ENCODE data around the gene KCNMB2. TPM values are rescaled to one million over a fixed set of nuclear protein-coding genes. Genes with fewer than 3 reads are reported as not detected.
"Not testable (repeated sequence)": the region's sequence is repeated elsewhere in the genome, so short reads cannot be mapped to it uniquely, and the experiment has no call there.

Gene KCNMB2
- polyA plus RNA-seq, 3 donors: not detected

- Histone ChIP-seq H3K36me3 (replicated peaks in 1 of 2; ENCODE audit: control insufficient read depth in 1 of 2, insufficient read depth in 2 of 2, low read length in 2 of 2) (no peaks in the 10 kb centered on the region), H3K4me1 (ENCODE audit: control insufficient read depth in 1 of 2, insufficient read depth in 2 of 2, low read length in 2 of 2) (no peaks in the 10 kb centered on the region), H3K4me3 (replicated peaks in 1 of 3; ENCODE audit: low read depth in 2 of 3, low read length in 3 of 3) (no peak overlapping the region), H3K9ac (ENCODE audit: insufficient read depth, low read length, poor library complexity, severe bottlenecking) (no peak overlapping the region), H3K27ac (ENCODE audit: low read depth in 1 of 2, low read length in 2 of 2) (no peak overlapping the region), H3K9me3 (replicated peaks in 1 of 2; ENCODE audit: control insufficient read depth in 1 of 2, insufficient read depth in 1 of 2, low read length in 2 of 2) (peaks cover 0 to 2% of the 10 kb centered on the region in 2 donors), H3K4me2 (replicated peaks; ENCODE audit: extremely low read depth, low read length, poor library complexity, severe bottlenecking) (no peak overlapping the region), H3K79me2 (ENCODE audit: insufficient read depth, low read length) (no peaks in the 10 kb centered on the region), H4K20me1 (ENCODE audit: insufficient read depth, low read length) (no peaks in the 10 kb centered on the region), H2AFZ (ENCODE audit: insufficient read depth, low read depth, low read length, poor library complexity, severe bottlenecking) (no peak overlapping the region), H3K27me3 (ENCODE audit: control insufficient read depth in 2 of 2, insufficient read depth in 2 of 2, low read length in 2 of 2) (no peaks in the 10 kb centered on the region)
- no peak overlapping the region for H3K4me3 Mint-ChIP-seq
- peaks cover 0 to 3% (median 0%) of the 10 kb centered on the region in 3 donors for H3K27me3 Mint-ChIP-seq (ENCODE audit: low read depth in 3 of 3)
- H3K36me3 Mint-ChIP-seq: no peaks in the 10 kb centered on the region
- H3K27ac Mint-ChIP-seq: no peak overlapping the region
- no peaks in the 10 kb centered on the region for H3K4me1 Mint-ChIP-seq
- peaks cover 0 to 7% (median 2%) of the 10 kb centered on the region in 7 donors for H3K9me3 Mint-ChIP-seq
- no peak for DNase-seq
- no CpG with 5 or more reads among the region's 2 CpGs for WGBS (ENCODE audit: insufficient coverage)
- intact Hi-C loops (cut with micrococcal nuclease): no loop called here
- TF ChIP-seq CTCF (IDR thresholded peaks at IDR 0.05): no peak
Measured at GRCh38 chr3:178514401-178514800, 21.8 kb upstream of the KCNMB2 start.

DNA sequence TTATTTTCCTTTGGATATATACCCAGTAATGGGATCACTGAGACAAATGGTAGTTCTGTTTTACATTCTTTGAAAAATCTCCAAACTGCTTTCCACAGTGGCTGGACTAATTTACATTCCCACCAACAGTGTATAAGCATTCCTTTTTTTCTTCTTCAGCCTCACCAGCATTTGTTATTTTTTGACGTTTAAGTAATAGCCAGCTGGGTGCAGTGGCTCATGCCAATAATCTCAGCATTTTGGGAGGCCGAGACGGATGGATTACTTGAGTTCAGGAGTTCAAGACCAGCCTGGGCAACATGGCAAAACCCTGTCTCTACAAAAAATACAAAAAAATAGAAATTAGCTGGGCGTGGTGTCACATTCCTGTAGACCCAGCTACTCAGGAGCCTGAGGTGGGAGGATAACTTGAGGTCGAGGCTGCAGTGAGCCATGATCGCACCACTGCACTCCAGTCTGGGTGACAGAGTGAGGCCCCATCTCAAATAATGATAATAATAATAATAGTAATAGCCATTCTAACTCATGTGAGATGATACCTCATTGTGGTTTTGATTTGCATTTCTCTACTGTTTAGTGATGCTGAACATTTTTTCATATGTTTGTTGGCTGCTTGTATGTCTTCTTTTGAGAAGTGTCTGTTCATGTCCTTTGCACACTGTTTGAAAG is 21.0 kb upstream of the KCNMB2 start:
- intact Hi-C loops (cut with micrococcal nuclease); H3K4me3 ChIP-seq (replicated peaks in 1 of 3; ENCODE audit: low read depth in 2 of 3, low read length in 3 of 3); H3K27ac Mint-ChIP-seq; H3K4me1 Mint-ChIP-seq; H3K9me3 ChIP-seq (replicated peaks in 1 of 2; ENCODE audit: control insufficient read depth in 1 of 2, insufficient read depth in 1 of 2, low read length in 2 of 2); H2AFZ ChIP-seq (ENCODE audit: insufficient read depth, low read depth, low read length, poor library complexity, severe bottlenecking); H3K27me3 Mint-ChIP-seq (ENCODE audit: low read depth in 3 of 3); H3K79me2 ChIP-seq (ENCODE audit: insufficient read depth, low read length); H3K4me3 Mint-ChIP-seq; H3K27me3 ChIP-seq (ENCODE audit: control insufficient read depth in 2 of 2, insufficient read depth in 2 of 2, low read length in 2 of 2); DNase-seq; H3K4me2 ChIP-seq (replicated peaks; ENCODE audit: extremely low read depth, low read length, poor library complexity, severe bottlenecking); H3K36me3 Mint-ChIP-seq; H3K9ac ChIP-seq (ENCODE audit: insufficient read depth, low read length, poor library complexity, severe bottlenecking); H3K4me1 ChIP-seq (ENCODE audit: control insufficient read depth in 1 of 2, insufficient read depth in 2 of 2, low read length in 2 of 2); H3K36me3 ChIP-seq (replicated peaks in 1 of 2; ENCODE audit: control insufficient read depth in 1 of 2, insufficient read depth in 2 of 2, low read length in 2 of 2); H3K9me3 Mint-ChIP-seq; H4K20me1 ChIP-seq (ENCODE audit: insufficient read depth, low read length); H3K27ac ChIP-seq (ENCODE audit: low read depth in 1 of 2, low read length in 2 of 2): not testable (repeated sequence)
- 94% methylated on average over 2 of the region's 6 CpGs for whole genome bisulfite sequencing (ENCODE audit: insufficient coverage)
